ENCODE measurements around the gene TNFRSF18. TPM values are rescaled to one million over a fixed set of nuclear protein-coding genes. Genes with fewer than 3 reads are reported as not detected.

Gene TNFRSF18
- polyA plus RNA-seq, 1 experiment: 0.40 TPM

GRCh38 chr1:1153874-1154273, 52.5 kb downstream of the TNFRSF18 start:
- DNase-seq (ENCODE audit: low read depth): no peak
- TF ChIP-seq CTCF (IDR thresholded peaks at IDR 0.05; ENCODE audit: insufficient read depth, low read depth, low read length): no peak
- no peaks in the 10 kb centered on the region for H3K27me3 ChIP-seq (ENCODE audit: control insufficient read depth, insufficient read depth, low read length)
- ChIA-PET POLR2A (no interaction called here), CTCF (interaction anchor here (3.0 kb wide), 1 partner anchor 32 kb away, joined by 12 read pairs; no protein-coding TSS in a partner anchor)
- H3K4me3 ChIP-seq (ENCODE audit: low read depth, low read length): no peak overlapping the region
- no peaks in the 10 kb centered on the region for H3K36me3 ChIP-seq (ENCODE audit: control insufficient read depth, insufficient read depth, low read length)

Small RNAs within 50 kb of the gene (small RNA-seq; reads per million reads assigned to genes)
- gene MIR200A (ENCODE audit: insufficient read length, low read depth, low replicate concordance) (1.5 reads per million), gene MIR200B (ENCODE audit: insufficient read length, low read depth, low replicate concordance) (1.1 reads per million), gene MIR429 (ENCODE audit: insufficient read length, low read depth, low replicate concordance) (1.1 reads per million)

Other genes with a start within 250 kb of the TNFRSF18 start
- 33.7 and 49.7 TPM in 2 replicates for gene NOC2L, start 247.3 kb downstream of the TNFRSF18 start, polyA plus RNA-seq (2011; rRNA removed)
- gene KLHL17, start 246.0 kb downstream of the TNFRSF18 start, polyA plus RNA-seq (2011; rRNA removed): 6.7 and 14.7 TPM in 2 replicates
- 0.48 and 0.88 TPM in 2 replicates for gene PLEKHN1, start 240.1 kb downstream of the TNFRSF18 start, polyA plus RNA-seq (2011; rRNA removed)
- gene PERM1, start 224.5 kb downstream of the TNFRSF18 start, polyA plus RNA-seq (2011; rRNA removed): not detected in 2 replicates
- gene HES4, start 206.5 kb downstream of the TNFRSF18 start, polyA plus RNA-seq (2011; rRNA removed): 5.6 and 10.8 TPM in 2 replicates
- 73.0 and 86.8 TPM in 2 replicates for gene ISG15, start 193.1 kb downstream of the TNFRSF18 start, polyA plus RNA-seq (2011; rRNA removed)
- gene AGRN, start 186.5 kb downstream of the TNFRSF18 start, polyA plus RNA-seq (2011; rRNA removed): 32.7 and 41.2 TPM in 2 replicates
- not detected in 2 replicates for gene RNF223, start 132.3 kb downstream of the TNFRSF18 start, polyA plus RNA-seq (2011; rRNA removed)
- 4.3 and 8.9 TPM in 2 replicates for gene C1orf159, start 90.5 kb downstream of the TNFRSF18 start, polyA plus RNA-seq (2011; rRNA removed)
- not detected in 2 replicates for gene TTLL10, start 32.7 kb downstream of the TNFRSF18 start, polyA plus RNA-seq (2011; rRNA removed)
- gene TNFRSF4, start 7.6 kb upstream of the TNFRSF18 start, polyA plus RNA-seq (2011; rRNA removed): not detected in 2 replicates
- 119 and 188 TPM in 2 replicates for gene SDF4, start 25.4 kb upstream of the TNFRSF18 start, polyA plus RNA-seq (2011; rRNA removed)
- 16.9 and 20.9 TPM in 2 replicates for gene B3GALT6, start 25.6 kb upstream of the TNFRSF18 start, polyA plus RNA-seq (2011; rRNA removed)
- gene C1QTNF12, start 40.1 kb upstream of the TNFRSF18 start, polyA plus RNA-seq (2011; rRNA removed): 0.42 and 0.43 TPM in 2 replicates
- gene UBE2J2, start 67.3 kb upstream of the TNFRSF18 start, polyA plus RNA-seq (2011; rRNA removed): 20.5 and 25.7 TPM in 2 replicates
- gene SCNN1D, start 73.8 kb upstream of the TNFRSF18 start, polyA plus RNA-seq (2011; rRNA removed): 1.1 and 1.9 TPM in 2 replicates
- 19.5 and 33.9 TPM in 2 replicates for gene ACAP3, start 101.3 kb upstream of the TNFRSF18 start, polyA plus RNA-seq (2011; rRNA removed)
- 11.9 and 18.2 TPM in 2 replicates for gene PUSL1, start 102.0 kb upstream of the TNFRSF18 start, polyA plus RNA-seq (2011; rRNA removed)
- gene INTS11, start 118.1 kb upstream of the TNFRSF18 start, polyA plus RNA-seq (2011; rRNA removed): 52.0 and 95.8 TPM in 2 replicates
- 11.1 and 14.2 TPM in 2 replicates for gene CPTP, start 118.2 kb upstream of the TNFRSF18 start, polyA plus RNA-seq (2011; rRNA removed)
- 0.06 and 0.11 TPM in 2 replicates for gene TAS1R3, start 124.7 kb upstream of the TNFRSF18 start, polyA plus RNA-seq (2011; rRNA removed)
- gene DVL1, start 142.8 kb upstream of the TNFRSF18 start, polyA plus RNA-seq (2011; rRNA removed): 16.2 and 23.6 TPM in 2 replicates
- 427 and 702 TPM in 2 replicates for gene MXRA8, start 152.0 kb upstream of the TNFRSF18 start, polyA plus RNA-seq (2011; rRNA removed)
- 73.2 and 97.8 TPM in 2 replicates for gene AURKAIP1, start 168.6 kb upstream of the TNFRSF18 start, polyA plus RNA-seq (2011; rRNA removed)
- gene CCNL2, start 192.7 kb upstream of the TNFRSF18 start, polyA plus RNA-seq (2011; rRNA removed): 142 and 175 TPM in 2 replicates
- gene MRPL20, start 200.7 kb upstream of the TNFRSF18 start, polyA plus RNA-seq (2011; rRNA removed): 84.8 and 121 TPM in 2 replicates
- gene ANKRD65, start 214.7 kb upstream of the TNFRSF18 start, polyA plus RNA-seq (2011; rRNA removed): 0.31 and 0.43 TPM in 2 replicates
- 1.7 and 2.0 TPM in 2 replicates for gene VWA1, start 229.1 kb upstream of the TNFRSF18 start, polyA plus RNA-seq (2011; rRNA removed)
- gene ATAD3C, start 243.1 kb upstream of the TNFRSF18 start, polyA plus RNA-seq (2011; rRNA removed): 0.06 and 0.20 TPM in 2 replicates